GM12874 (cell line): ENCODE data around the gene TMEM255B.

ENCODE experiments used
- TF ChIP-seq, protein P1 (sequence below): IDR thresholded peaks from 2 replicates; pipeline ENCODE4 v1.5.1; 2011; ENCODE audit warnings: low read depth, mild to moderate bottlenecking, control low read depth, low read length, moderate library complexity; ENCODE audit not compliant: insufficient read depth

The TMEM255B gene

DNA sequence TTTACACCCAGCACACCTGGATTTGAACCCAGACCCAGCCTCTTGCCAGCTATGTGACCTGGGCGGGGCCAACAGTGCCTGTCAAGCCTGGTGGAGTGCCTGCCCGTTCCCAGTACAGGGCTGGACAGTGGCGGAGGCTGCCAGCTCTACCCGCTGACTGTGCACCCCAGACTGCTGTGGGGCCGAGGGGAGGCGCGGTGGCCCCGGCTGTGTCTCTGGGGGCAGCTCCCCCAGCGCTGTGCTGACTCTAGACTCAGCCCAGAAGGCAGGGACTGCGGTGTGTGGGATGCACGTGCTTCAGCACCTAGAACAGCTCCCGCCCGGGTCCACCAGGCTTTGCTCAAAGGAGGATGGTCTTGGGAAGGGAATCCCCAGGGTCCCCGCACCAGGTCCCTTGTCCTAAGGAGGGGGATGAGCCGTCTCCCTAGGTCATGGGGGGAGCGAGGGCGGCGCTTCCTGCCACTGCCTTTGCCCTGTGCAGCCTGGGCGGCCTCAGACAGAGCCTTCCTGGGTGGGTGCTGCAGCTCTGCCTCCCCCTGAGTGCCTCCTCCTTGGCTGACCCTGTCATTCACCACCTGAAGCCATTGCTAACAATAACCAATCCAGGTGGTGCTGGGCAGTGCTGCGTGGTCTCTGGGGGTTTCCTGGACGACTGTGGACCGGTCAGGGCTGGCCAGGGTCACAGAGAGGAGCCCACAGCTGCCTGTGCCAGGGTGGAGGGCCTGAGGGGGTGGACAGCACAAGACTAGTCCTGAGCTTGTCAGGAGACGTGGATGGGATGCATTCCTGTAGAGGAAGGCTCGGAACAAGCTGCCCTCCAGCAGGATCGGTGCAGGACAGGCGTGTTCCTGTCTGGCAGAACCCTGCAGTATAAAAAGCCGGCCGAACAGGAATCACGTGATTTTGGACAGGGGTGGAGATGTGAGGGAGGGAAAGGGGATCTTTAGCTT, 18.6 kb downstream of the TMEM255B start:
- TF ChIP-seq, protein P1, sequence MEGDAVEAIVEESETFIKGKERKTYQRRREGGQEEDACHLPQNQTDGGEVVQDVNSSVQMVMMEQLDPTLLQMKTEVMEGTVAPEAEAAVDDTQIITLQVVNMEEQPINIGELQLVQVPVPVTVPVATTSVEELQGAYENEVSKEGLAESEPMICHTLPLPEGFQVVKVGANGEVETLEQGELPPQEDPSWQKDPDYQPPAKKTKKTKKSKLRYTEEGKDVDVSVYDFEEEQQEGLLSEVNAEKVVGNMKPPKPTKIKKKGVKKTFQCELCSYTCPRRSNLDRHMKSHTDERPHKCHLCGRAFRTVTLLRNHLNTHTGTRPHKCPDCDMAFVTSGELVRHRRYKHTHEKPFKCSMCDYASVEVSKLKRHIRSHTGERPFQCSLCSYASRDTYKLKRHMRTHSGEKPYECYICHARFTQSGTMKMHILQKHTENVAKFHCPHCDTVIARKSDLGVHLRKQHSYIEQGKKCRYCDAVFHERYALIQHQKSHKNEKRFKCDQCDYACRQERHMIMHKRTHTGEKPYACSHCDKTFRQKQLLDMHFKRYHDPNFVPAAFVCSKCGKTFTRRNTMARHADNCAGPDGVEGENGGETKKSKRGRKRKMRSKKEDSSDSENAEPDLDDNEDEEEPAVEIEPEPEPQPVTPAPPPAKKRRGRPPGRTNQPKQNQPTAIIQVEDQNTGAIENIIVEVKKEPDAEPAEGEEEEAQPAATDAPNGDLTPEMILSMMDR = no peak

- TF ChIP-seq, protein P1 = no peak
Observed at GRCh38 chr13:113781571-113781970, 22.5 kb downstream of the TMEM255B start.

- TF ChIP-seq, protein P1 = no peak
Observed at GRCh38 chr13:113782472-113782871, 23.4 kb downstream of the TMEM255B start.

DNA sequence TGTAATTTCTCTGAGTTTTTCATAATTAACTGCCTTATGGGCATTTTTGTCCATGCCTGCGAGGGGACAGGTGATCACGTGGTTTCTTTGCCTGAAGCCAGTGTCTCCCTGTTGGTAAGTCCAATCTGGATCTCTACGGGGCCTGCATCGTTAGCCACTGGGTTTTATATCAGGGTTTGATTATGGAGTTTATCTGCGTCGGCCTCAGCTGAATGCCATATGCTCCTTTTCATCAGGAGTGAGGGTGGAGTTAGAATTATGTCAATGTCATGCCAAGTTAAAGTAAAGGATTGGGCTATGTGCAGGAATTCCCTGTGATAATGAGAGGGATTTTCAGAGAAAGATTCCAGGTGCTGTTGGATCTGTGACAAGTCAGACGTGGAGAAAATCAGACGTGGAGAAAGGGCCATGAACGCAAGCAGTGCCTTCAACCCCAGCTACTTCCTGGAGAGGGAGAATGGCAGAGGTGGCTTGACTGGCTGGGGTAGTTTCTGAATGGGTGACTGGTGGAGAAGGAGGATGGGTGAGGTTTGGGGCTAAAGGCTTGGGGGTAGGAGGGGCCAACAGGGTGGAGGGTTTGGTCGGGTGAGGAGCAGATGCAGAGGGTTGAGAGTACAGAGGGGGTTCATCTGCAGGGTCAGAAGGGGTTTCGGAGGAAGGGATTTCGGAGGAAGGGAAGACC, 24.3 kb downstream of the TMEM255B start:
- TF ChIP-seq, protein P1 = no peak

DNA sequence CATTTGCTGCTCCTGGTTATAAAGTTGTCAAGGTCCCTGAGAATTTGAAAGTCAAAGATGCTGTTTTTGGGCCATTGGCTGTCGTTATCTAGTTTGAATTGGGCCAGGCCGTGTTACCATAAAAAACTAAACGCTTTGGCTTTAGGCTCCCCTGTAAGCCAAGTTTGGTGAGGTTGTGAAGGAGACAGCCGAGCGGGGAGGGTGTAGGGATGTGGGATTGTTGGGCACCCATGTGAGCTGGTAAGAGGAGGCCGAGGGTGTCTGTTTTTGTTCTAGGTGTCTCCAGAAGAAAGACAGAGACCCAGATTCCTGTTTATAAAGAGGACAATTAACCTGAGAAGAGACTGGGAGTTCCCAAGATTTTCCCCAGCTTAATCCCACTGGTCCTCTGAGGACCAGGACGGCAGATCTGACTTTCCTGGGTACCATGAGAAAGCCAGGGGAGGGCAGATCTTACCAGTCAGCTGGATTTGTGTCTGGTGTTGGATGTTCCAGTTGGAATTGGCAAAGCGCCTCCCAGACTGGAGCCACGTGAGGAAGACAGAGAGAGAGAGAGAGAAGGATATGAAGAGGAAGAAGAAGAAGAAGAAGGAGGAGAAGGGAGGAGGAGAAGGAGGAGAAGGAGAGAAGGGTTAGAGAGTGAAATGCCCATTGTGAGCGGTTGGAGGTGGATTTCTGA, 25.1 kb downstream of the TMEM255B start:
- TF ChIP-seq, protein P1 = no peak

DNA sequence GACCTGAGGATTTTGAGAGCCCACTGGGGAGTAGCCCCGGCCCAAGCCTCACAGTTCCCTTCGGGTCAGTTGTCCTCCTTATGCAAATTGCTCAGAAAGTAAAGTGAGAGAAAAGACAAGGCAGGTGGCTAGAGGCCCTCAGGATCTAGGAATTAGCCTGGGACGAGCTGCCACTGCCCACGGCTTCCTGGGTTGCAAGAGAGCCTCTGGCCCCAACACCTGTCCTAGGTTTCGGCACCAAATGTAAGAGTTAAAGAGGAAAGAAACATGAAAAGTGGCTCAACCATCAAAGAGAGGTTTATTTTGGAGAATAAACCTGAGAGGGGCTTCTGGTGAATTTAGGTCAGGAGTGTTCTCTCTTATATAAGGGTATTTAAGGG, 25.6 kb downstream of the TMEM255B start:
- TF ChIP-seq, protein P1 = no peak
